Measurements from ENCODE around the gene RBP3.

Gene RBP3

DNA sequence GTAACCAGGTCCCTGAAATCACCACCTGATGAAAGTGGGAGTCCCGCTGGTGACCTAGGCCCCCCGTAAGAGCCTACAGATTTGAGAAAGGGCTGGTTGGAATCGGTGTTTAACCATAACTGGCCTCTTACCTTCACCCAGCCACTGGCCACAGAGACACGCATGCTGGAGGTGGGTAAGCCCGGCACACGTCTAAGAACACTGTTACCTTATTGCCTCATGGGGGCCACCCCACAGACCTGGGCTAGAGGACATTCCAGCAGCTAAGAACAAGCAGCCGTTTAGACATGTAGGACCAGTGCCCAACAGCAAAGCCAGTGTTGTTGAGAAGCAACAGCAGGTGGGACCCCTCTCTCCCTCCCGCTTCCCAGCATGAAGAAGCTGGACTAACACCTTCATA is 28.4 kb upstream of the RBP3 start:
- no peak for DNase-seq

DNA sequence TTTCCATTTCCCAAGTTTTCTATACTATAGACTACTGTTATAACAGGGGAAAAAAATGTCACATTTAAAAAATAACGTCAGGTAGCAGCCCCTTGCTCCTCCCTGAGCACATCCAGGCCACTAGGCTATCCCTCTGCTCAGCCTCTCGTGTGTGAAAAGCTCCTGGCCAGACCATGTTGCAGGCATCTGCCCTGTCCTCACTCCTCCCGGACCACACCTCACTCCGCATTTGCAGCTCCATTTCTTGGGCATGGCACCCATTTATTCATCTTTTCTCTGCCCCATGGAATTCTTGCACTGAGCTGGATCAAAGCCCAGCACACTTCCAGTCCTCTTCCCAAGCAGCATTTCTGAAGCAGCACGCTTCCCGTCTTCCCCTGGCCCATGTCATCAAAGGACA is 27.4 kb upstream of the RBP3 start:
- DNase-seq = no peak

DNA sequence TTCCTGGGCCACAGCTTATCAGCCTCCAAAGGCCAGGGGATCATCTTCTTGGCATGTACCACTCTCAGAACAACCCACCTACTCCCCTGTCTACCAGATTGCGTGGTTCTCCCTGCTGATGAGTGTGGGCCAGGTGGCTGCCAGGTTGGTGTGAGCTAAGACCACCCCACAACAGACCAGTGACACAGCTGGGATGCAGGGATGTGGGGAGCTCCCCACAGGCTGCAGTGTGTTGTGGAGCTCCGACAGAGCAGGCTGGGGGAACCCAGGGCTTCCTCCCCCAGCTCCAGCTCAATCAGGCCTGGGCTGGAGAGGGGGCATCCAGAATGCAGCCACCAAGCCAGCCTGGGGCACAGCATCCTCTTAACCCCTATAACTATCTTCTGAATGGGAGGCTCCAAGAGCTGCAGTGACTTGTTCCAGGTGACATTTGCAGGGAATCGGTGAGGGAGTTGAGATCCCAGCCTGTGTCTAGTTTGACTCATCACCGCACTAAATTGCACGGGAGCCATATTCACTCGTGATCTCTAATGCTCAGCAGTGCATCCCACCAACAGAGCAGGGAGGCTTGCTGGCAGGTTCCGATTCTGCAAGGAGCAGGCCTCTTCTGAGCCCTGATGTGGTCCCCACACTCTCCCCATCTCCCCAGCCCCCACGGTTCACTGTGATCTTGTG is 26.5 kb upstream of the RBP3 start:
- no peak for DNase-seq

DNA sequence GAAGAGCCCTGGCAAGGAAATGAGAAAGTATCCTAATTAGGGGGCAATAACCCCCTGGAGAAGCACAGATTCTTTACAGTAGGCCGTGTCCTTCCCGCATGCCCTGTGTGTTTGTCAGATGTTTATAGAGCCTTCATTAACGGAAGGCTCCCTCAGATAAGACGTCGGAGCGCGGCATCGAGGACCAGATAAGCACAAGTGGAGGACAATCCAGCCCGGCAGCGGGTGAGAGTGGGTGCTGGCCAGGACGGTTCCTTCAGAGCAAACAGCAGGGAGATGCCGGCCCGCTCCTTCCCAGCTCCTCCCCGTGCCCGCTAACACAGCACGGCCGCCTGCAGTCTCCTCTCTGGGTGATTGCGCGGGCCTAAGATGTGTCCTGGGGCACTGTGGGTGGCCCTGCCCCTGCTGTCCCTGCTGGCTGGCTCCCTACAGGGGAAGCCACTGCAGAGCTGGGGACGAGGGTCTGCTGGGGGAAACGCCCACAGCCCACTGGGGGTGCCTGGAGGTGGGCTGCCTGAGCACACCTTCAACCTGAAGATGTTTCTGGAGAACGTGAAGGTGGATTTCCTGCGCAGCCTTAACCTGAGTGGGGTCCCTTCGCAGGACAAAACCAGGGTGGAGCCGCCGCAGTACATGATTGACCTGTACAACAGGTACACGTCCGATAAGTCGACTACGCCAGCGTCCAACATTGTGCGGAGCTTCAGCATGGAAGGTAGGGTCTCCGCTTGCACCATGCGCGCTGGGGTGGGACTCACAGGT is 25.7 kb upstream of the RBP3 start, which contains the start of gene GDF2:
GDF2 (plus strand) TSS at position 155 of the 762 bp plus-strand sequence; CDS start at position 370, 215 bp downstream.
- no peak for DNase-seq

DNA sequence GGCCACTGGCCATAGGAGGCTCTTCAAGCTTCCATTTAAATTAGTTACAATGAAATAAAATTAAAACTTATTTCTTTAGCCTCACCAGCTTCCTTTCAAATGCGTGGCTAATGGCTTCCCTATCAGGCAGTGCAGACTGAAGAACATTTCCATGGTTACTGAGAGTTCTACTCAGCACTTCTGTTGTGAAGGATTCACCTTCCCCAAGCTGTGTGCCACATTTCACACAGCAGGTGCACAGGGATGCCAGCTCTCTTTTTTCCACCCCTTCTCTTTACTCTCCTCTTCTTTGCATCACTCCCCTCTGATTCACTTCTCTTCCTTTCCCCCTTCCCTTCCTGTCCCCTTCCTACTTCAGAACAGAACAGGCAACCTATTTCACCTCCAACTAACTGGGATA is 25.1 kb upstream of the RBP3 start:
- DNase-seq = no peak

DNA sequence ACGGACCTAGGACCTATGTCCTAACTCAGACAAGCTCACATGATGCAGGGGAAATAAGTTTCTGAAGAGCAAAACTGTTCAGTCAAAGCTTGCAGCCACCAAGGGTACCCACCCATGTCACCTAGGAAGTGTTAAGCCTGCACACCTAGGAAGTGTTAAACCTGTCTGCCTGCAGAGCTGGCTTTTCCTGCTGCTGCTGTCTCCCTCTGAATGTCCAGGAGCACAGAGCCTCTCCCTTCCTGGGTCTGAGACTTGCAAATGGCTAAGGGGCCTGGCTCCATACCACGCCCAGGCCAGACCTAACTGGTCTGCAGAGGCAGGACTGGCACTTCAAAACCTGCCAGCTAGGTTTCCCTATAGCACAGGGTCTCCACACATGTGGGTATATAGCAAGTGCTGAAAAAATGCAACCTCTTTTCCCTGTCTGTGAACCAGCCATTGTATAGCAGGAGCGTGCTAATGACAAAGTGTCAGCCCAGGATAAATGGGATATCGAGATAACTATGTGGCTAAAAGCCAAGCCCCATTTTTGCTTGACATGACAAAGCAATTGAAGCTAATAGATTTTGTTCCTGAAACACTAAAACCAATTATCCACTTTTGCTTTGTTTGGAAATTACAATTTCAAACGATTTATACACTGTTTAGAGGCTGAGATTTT is 24.4 kb upstream of the RBP3 start:
- DNase-seq = no peak

DNA sequence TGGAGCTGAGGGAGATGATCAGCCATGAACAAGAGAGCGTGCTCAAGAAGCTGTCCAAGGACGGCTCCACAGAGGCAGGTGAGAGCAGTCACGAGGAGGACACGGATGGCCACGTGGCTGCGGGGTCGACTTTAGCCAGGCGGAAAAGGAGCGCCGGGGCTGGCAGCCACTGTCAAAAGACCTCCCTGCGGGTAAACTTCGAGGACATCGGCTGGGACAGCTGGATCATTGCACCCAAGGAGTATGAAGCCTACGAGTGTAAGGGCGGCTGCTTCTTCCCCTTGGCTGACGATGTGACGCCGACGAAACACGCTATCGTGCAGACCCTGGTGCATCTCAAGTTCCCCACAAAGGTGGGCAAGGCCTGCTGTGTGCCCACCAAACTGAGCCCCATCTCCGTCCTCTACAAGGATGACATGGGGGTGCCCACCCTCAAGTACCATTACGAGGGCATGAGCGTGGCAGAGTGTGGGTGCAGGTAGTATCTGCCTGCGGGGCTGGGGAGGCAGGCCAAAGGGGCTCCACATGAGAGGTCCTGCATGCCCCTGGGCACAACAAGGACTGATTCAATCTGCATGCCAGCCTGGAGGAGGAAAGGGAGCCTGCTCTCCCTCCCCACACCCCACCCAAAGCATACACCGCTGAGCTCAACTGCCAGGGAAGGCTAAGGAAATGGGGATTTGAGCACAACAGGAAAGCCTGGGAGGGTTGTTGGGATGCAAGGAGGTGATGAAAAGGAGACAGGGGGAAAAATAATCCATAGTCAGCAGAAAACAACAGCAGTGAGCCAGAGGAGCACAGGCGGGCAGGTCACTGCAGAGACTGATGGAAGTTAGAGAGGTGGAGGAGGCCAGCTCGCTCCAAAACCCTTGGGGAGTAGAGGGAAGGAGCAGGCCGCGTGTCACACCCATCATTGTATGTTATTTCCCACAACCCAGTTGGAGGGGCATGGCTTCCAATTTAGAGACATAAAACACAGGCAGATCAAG is 22.6 kb upstream of the RBP3 start:
- DNase-seq = no peak

DNA sequence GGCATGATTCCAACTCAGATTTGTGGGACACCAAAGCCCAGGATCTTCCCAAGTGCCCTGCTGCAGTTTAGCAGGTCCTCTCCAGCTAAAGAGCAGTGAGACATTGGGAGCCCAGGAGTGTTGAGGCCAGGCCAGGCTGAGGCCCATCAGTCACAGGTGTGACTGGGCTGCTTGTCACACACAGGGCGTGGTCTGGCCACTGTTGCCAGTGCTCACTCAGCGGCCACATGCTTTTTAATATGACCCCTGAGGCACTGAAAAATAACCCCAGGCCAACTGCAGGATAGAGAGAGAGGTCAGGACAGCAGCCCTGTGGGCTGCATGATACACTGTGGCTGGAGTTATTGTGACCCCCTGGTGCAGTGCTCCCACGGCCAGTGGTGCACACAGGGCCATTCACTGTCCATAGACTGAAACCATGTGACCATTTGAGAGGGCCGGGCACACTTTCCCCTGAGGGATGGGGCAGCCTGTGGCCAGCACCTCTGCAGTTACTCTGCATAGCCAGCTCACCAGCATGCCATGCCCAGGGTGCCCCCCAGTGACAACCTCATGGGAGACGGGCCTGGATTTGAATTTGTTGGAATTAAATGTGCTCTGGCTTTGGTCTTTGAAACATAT is 21.7 kb upstream of the RBP3 start:
- no peak for DNase-seq

DNA sequence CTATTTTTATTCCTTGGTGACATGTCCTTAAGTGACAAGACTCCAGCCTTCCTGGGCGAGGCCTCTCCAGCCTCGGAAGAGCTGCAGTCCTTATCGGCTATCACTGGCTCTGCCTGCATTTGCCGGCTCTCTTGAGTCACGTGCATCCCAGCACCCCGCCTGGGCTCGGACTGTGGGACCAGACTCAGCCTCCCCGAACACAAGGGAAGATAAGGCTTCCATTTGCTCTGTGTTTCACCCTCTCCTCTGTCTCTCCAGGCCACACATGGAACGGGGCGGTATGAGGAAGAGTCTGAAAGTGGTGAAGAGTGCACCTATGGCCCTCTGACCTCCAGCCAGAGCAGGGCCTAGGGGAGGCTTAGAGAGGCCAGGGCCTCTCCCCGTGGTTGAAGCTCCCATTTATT is 21.2 kb upstream of the RBP3 start:
- DNase-seq = no peak

DNA sequence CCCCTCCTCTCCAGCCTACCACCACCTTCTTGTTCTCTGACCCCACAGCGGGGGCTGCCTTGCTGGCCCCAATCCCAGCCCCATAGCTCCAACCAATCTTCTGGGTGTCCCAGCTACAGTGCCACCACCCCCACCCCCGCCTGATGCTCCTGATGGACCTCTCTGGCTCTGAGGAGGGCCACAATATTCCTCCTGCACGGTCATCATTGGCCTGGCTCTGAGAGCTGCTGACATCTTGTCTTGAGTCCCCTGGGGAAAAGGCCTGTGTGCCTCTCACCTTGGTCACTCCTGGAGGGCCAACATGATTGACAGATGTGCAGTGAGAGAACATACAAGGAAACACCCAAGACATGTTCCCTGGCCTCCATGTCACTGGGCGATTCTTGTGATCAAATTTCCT is 18.3 kb upstream of the RBP3 start:
- DNase-seq = no peak

DNA sequence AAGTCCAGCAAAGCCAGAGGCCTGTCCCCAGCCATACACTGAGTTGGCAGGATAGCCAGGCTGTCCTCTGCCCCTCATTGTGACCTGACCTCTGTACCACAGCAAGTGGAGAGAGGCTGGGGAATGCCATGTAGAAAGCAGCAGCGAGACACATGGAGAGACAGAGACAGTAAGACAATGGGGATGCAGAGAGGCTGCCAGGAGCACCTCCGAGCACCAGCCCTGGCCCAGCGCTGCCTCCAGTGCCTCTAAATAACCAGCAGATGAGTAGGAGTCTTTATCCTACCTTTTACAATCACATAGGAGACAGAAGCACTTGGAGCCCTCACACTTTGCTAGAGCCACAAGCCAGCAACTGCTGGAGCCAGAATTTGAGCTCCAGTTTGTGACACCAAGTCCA is 17.8 kb upstream of the RBP3 start:
- no peak for DNase-seq

DNA sequence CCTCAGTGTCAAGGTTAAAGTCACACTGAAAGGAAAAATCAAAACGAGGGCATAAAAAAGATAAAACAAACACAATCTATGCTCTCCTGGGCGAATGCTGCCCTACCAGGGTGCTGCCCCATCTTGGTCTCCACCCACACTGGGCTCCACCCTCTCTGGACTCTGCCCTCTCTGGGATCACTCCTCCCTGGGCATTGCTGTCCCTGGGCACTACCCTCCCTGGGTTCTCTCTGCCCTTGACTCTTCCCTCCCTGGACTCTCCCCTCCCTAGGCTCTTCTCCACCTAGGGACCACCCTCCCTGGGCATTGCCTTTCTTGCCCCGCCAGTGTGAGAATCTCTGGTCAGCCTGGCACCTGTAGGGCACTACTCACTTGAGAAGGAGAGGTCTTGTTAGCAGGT is 17.4 kb upstream of the RBP3 start:
- no peak for DNase-seq

DNA sequence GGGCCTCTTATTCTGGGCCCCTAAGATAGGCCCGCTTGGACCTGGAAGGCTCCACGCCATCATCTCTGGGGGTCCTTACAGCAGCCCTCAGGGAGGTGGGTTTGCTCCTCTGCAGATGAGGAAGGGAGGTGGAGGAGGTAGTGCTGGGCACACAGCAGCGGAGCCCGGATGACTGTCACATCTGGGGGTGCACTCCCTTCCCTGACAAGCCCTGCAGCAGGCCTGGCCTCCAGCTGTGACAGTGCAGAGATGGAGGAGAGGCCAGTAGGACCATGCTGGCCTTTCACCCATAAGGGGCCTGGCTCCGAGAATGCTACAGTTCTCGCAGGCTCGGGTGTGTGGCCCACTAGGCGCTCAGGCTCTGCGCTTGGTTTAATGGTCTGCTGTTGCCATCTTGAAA is 16.7 kb upstream of the RBP3 start:
- DNase-seq = no peak

DNA sequence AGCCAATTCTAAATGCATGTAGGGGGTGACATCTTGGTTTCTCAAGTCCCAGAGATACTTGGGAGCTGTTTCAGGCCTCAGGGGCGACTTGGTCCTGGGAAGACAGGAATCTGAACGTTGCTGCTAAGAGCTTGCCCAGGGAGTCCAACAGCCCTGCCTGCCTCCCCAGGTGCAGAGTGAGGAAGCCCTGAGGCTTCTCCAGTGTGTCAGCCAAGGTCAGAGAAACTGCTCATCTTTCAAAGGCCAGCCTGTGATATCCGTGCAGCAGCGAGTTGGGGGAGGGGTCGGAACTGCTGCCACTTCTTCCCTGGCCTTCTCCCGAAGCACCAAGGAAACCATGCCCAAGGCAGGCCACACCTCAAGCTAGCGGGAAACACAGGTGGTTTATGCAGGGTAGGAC is 16.2 kb upstream of the RBP3 start:
- no peak for DNase-seq

DNA sequence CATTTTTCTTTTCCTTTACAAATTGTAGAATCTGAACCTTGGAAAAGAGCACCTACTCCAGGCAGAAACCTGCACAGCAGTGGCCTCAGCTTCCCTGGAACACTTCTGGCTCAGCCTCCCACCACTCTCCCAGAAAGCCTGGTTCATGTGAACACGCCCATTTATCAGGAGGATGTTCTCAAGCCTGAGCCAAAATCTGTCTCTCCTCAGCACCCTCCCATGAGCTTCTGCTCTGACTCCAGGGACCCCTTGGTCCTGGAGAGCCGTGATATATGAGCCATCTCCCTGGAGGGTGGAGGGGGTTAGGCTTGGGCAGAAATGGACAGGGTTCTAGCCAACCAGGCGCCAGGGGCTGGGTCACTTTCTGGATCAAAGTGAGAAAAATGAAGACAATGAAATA is 15.8 kb upstream of the RBP3 start:
- DNase-seq = no peak

DNA sequence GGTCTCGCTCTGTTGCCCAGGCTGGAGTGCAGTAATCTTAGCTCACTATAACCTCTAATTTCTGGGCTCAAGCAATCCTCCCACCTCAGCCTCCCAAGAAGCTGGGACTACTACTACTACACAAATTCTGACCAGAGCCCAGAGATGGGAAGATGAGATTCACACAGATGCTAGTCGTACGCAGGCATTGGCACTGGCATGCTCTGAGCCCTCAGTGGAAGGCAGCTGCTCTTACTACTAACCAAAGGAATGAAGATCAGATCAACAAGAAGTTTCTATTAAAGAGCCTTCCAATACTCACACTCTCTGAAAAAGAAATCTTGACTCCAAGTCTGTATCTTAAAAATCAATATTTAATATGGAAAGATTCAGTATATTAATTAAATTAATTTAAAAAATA is 15.2 kb upstream of the RBP3 start:
- no peak for DNase-seq

DNA sequence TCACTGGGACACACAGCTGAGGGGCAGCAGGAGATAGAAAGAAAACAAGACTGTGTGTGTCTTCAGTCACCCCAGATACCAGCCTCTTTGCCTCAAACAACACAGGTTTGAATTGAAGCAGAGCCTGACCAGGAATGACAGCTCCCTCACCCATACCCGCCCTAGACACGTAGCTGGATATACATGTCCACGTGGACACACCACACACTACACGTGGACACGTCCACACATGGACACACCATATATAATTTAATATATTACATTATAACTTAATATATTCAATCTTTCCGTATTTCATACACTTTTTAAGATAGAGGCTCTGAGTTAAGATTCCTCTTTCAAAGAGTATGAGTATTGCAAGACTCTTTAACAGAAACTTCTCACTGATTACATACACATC is 14.6 kb upstream of the RBP3 start:
- DNase-seq = no peak

DNA sequence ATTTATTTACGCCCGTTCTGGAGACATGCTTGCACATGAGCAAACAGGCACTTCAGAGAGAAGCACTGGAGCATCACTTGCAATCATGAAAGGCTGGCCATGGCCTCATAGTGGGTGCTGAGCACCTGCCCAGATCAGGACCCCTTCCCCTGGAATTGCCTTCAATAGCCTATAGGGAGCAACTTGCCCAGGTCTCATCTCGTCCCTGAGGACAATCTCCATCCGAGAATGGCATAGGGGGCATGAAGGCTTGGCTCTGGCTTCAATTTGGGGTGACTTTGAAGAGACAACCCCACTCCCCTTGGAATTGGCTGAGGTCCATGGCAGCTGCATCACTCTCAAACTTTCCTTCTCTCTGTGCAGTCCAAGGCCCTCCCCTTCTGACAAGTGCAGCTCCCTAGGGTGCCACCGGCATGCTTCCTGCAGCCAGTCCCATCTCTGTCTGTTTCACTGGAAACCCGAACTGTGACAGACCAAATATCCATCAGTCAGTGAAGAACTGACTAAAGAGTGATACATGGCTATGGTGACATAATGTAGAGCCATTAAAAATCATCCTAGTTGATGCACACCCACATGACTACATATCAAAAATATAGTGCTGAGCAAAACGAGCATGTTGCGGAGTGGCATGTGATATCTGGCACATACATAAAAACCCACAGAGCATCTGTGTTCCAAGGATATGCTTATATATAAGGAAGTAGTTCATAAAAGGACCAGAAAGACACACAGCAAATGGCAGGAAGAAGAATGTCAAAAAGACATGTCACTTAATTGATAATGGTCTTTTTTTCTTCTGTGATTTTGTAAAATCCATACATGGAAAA is 13.5 kb upstream of the RBP3 start:
- DNase-seq = no peak

DNA sequence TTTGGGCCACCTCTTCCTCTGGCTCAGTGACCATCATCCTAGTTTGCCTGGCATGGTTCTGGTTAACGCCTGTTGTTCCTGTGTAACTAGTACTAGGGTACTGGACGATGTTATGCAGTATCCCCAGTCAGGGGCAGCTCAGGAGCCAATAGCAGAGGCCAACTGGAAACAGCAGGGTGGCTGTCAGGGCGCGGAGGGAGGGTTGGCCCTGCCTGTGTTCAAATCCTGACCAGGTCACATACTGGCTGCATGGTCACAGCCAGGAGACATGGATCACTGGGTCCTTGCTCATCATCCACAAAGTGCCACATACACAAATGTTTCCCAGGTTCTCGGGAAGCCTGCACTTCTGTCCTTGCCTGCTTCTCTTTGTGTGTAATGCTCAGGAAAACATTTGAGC is 12.3 kb upstream of the RBP3 start:
- DNase-seq = no peak

DNA sequence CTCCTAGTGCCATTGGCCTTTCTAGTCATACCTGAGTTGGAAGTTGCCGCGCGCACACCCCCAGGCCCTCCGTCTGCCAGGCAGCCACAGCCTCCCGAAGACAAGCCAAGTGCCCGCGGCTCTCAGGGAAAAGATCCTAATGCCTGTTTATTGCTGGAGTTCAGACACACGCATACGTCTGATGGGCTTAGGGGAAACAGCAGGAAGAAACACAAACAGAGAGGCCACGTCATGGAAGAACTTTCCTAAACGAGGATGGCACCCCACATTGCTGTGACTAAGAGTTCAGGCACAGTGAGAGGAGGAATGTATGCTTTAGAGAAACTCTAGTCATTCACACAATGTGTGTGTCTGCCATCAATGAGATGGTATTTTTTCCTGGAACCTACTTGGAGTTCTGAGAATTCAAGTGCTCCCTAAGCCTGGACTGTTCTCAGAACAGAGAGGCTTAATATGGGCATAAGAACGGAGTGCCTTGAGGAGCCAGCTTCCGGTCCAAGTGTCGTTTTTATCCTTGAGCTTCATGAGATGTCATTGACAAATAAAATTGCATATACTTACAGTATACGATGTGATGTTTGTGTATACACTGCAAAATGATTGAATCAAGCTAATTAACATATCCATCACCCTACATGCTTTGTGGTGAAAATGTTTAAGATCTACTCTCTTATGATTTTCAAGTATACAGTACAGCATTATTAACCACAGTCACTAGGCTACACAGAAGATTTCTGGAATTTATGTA is 11.6 kb upstream of the RBP3 start:
- DNase-seq = no peak

DNA sequence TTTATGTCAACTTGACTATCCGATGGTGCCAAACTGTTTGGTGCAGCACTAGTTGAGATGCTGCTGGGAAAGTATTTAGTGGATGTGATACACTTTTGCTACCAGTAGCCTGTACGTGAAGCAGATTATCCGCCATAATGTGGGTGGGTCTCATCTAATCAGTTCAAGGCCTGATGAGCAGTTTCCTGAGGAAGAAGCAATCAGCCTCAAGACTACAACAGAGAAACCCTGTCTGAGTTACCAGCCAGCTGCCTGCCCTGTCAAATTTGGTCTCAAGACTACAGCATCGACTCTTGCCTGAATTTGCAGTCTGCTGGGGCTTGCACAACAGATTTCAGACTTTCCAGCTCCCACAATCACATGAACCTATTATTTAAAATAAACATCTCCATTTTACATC is 10.9 kb upstream of the RBP3 start:
- no peak for DNase-seq
